ENCODE data around the gene ZNF775. TPM values are rescaled to one million over a fixed set of nuclear protein-coding genes. Genes with fewer than 3 reads are reported as not detected.

Gene ZNF775
- total RNA-seq, 1 donor from 2014 or later, result 3.4 TPM

GRCh38 chr7:150343225-150343624, 35.9 kb upstream of the ZNF775 start:
- DNase-seq (ENCODE audit: low spot score), result no peak
- intact Hi-C loops (cut with DNase I), result loop anchor here (5.0 kb wide), 1 partner anchor 44 kb away; no protein-coding TSS in a partner anchor

DNA sequence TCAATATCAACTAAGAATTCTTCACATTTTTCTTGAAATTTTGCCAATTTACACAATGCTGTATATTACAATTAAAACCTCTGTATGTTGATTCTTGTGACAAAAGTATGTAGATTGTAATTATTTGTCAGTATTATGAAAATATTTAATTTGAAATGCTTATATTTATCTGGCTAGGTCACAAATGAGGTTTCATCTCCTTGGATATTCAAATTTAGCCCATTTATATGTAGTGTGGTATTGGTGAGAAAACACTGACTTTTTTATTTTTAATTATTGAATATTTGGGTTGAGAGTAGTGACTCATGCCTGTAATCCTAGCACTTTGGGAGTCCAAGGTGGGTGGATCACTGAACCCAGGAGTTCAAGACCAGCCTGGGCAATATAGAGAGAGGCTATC, 34.8 kb upstream of the ZNF775 start:
- DNase-seq (ENCODE audit: low spot score), result no peak
- intact Hi-C loops (cut with DNase I), result loop anchor here (5.0 kb wide), 1 partner anchor 43 kb away; no protein-coding TSS in a partner anchor

GRCh38 chr7:150345012-150345411, 34.1 kb upstream of the ZNF775 start:
- intact Hi-C loops (cut with DNase I), result no loop called here
- no peak for DNase-seq (ENCODE audit: low spot score)

DNA sequence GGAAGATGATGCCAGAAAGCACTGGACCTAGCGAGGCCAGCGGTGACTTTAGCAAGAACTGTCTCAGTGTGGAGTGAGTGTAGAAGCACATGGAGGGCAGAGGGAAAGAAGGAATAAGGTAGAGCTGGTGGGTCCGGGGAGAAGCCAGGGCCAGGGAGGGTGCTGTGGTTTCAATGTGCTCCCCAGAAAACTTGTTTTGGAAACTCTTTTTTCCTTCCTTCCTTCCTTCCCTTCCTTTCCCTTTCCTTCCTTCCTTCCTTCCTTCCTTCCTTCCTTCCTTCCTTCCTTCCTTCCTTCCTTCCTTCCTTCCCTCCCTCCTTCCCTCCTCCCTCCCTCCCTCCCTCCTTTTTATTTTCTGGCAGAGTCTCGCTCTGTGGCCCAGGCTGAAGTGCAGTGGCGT, 32.2 kb upstream of the ZNF775 start:
- DNase-seq (ENCODE audit: low spot score), result no peak
- intact Hi-C loops (cut with DNase I), result no loop called here

DNA sequence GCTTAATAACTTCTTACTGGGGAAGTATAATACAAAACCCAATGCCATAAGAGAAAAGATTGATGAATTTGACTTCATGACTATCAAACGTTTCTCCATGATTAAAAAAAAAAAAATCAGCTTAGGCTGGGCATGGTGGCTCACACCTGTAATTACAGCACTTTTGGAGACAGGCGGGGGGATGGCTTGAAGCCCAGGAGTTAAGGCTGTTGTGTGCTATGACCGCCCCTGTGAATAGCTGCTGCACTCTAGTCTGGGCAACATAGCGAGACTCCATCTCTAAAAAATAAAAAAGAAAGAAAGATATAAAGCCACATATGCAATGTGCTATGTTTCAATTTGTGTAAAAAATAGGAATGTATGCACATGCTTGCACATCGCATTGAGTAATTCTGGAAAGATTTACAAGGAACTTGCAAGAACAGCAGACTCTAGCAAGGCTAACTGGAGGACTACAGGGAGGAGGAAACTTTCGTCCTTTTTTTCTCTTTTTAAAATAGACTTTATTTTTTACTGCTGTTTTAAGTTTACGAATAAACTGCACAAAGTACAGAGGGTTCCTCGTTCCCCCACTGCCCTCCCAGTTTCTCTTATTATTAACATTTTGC, 27.4 kb upstream of the ZNF775 start:
- intact Hi-C loops (cut with DNase I), result no loop called here
- DNase-seq (ENCODE audit: low spot score), result no peak

DNA sequence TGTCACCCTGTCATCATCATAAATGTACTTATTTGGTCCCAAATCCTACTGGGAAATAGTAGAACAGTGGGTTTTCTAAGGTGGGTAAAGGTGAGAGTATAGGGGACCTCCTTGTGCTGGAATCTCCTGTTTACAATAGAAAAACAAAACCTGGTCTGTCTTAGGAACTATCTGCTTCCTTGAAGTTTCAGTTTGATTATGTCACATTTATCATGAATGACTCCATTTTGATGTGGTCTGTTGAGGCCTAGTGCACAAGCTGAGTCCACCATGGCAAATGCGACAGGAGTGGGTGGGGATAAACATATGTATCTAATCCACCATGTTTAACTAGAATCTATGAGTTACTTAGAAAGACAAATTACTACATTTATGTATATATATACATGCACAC, 23.5 kb upstream of the ZNF775 start:
- DNase-seq (ENCODE audit: low spot score), result no peak
- intact Hi-C loops (cut with DNase I), result loop anchor here (5.0 kb wide), 1 partner anchor 67 kb away; no protein-coding TSS in a partner anchor

GRCh38 chr7:150356265-150356897, 22.7 kb upstream of the ZNF775 start:
- DNase-seq (ENCODE audit: low spot score), result no peak
- intact Hi-C loops (cut with DNase I), result loop anchor here (5.0 kb wide), 1 partner anchor 66 kb away; no protein-coding TSS in a partner anchor

- no peak for DNase-seq (ENCODE audit: low spot score)
- intact Hi-C loops (cut with DNase I), result loop anchor here (5.0 kb wide), 1 partner anchor 65 kb away; no protein-coding TSS in a partner anchor
Observed at GRCh38 chr7:150357270-150357669, 21.9 kb upstream of the ZNF775 start.

- intact Hi-C loops (cut with DNase I), result loop anchor here (5.0 kb wide), 1 partner anchor 64 kb away; no protein-coding TSS in a partner anchor
- no peak for DNase-seq (ENCODE audit: low spot score)
Observed at GRCh38 chr7:150357771-150358427, 21.2 kb upstream of the ZNF775 start.

DNA sequence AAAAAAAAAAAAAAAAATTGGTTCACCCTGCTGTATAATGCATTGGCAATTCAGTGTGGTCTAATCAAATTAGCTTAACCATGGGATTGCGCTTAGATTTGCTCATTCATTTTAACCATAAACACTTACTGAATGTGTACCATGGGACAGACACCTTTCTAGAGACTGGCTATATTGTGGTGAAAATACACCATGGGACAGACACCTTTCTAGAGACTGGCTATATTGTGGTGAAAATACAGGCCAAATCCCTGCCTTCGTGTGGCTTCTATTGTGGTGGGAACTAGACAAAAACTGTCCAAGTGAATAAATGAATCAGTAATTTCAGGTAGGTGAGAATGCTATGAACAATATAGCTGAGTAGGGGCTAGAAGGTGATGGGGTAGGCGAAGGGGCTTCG, 20.7 kb upstream of the ZNF775 start:
- intact Hi-C loops (cut with DNase I), result loop anchor here (5.0 kb wide), 1 partner anchor 64 kb away; no protein-coding TSS in a partner anchor
- no peak for DNase-seq (ENCODE audit: low spot score)

- intact Hi-C loops (cut with DNase I), result loop anchor here (5.0 kb wide), 1 partner anchor 63 kb away; no protein-coding TSS in a partner anchor
- DNase-seq (ENCODE audit: low spot score), result no peak
Observed at GRCh38 chr7:150358988-150359621, 20.0 kb upstream of the ZNF775 start.

DNA sequence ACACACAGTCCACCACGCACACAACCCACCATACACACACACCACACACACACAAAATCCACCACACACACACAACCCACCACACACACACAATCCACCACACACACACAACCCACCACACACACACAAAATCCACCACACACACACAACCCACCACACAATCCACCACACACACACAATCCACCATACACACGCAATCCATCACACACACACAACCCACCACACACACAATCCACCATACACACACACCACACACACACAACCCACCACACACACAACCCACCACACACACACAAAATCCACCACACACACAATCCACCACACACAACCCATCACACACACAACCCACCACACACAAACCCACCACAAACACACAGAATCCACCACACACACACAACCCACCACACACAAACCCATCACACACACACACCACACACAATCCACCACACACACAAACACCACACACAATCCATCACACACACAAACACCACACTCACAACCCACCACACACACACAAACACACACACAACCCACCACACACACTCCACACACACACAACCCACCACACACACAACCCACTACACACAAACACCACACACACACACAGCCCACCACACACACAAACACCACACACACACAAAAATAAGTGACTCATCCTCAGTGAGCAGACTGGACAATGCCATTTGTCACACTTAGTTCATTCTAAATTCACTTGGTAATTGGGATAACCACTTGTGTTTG, 19.3 kb upstream of the ZNF775 start:
- DNase-seq (ENCODE audit: low spot score), result no peak
- intact Hi-C loops (cut with DNase I), result loop anchor here (5.0 kb wide), 1 partner anchor 63 kb away; no protein-coding TSS in a partner anchor

DNA sequence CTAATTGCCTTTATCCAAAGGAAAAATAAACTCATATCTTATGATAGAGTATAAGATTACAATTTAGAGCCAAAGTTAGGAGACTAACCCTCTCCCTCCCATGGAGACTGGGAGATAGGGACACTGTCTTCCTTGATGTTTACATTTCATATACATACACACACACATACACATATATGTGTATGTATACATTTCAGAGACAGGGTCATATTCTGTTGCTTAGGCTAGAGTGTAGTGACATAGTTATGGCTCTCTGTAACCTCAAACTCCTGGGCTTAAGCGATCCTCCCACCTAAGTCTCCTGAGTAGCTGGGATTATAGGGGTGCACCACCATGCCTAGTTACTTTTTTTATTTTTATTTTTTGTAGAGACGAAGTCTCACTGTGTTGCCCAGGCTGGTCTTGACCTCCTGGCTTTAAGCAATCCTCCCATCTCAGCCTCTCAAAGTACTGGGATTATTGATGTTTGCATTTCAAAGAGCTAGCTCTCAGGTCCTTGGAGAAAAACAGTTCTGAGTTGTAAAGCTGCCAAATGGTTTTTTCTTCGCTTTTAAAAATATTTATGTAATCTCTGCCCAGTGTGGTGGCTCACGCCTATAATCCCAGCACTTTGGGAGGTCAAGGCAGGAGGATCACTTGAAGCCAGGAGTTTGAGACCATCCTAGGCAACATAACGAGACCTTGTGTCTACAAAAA, 18.6 kb upstream of the ZNF775 start:
- DNase-seq (ENCODE audit: low spot score), result no peak
- intact Hi-C loops (cut with DNase I), result no loop called here

GRCh38 chr7:150361402-150361801, 17.7 kb upstream of the ZNF775 start:
- intact Hi-C loops (cut with DNase I), result no loop called here
- DNase-seq (ENCODE audit: low spot score), result no peak

GRCh38 chr7:150361807-150362621, 17.1 kb upstream of the ZNF775 start:
- intact Hi-C loops (cut with DNase I), result no loop called here
- DNase-seq (ENCODE audit: low spot score), result no peak

DNA sequence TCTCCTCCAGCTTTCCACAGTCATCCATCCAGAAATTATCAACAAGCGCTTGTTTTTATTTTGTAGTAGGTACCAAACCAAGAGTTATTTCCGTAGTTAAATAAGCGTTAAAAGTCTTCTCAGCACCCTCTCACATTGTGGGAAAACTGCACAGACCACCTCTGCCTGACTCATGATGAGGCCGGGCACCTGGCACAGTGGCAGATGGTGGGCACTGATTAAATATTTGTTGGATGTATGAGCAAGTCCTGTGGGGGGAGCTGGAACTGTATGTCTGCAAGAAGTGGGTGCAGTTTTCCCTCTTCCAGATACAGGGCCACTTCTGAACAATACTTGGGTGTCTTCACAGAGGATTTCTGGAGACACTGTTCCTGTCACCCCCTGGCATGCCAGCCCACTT, 15.8 kb upstream of the ZNF775 start:
- intact Hi-C loops (cut with DNase I), result no loop called here
- no peak for DNase-seq (ENCODE audit: low spot score)

DNA sequence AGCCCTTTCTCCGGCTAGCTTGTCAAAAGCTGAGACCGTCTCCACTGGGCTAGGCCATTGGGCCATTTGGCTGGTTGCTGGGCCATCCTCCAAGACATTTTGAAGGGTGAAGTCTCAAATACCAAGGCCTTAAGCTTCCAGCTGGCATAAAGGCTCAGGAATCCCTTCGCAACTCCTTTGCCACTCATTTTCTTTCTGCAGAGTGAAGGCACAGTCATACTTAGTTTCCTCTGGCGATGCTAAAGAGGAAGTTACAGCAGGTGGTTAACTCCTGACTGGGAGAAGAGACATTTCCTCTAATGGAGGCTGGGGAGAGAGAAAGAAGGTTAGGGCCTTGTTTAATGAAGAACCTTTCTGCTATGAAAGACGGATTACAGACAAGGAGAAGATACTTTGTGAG, 15.3 kb upstream of the ZNF775 start:
- intact Hi-C loops (cut with DNase I), result no loop called here
- no peak for DNase-seq (ENCODE audit: low spot score)

DNA sequence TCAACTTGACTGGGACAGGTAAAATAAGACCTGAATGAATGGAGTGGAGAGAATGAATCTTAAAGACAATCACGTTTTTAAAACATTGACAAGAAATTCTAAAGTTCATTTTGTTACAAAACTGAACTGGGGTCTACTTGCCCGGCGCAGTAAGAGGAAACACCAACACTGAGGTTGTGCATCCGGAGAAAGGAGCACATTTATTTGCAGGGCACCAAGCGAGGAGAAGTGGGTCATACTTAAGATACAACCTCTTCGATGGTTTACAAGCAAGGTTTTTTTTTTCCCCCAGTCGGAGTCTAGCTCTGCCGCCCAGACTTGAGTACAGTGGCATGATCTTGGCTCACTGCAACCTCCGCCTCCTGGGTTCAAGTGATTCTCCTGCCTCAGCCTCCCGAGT, 13.9 kb upstream of the ZNF775 start:
- intact Hi-C loops (cut with DNase I), result no loop called here

More for the DNA sequence above, 13.9 kb upstream of the ZNF775 start:
- DNase-seq (ENCODE audit: low spot score), result no peak

Measured in cardiac septum (tissue), 1 donor.